ENCODE measurements around the gene CMBL.
A peak's percentile ranks its signal among the peaks of the same experiment; 100 is the strongest.
"Not testable (repeated sequence)": the region's sequence is repeated elsewhere in the genome, so short reads cannot be mapped to it uniquely, and the experiment has no call there.

Gene CMBL

GRCh38 chr5:10285362-10285761, 22.3 kb downstream of the CMBL start:
- not testable (repeated sequence) for DNase-seq (ENCODE audit: low read depth in 3 of 3)

GRCh38 chr5:10283927-10284635, 23.6 kb downstream of the CMBL start:
- DNase-seq (ENCODE audit: low read depth in 3 of 3), result peak; percentile 49 to 78 (median 54)

GRCh38 chr5:10279925-10280720, 27.6 kb downstream of the CMBL start:
- DNase-seq (ENCODE audit: low read depth in 3 of 3), result no peak

- no peak for DNase-seq (ENCODE audit: low read depth in 3 of 3)
Observed at GRCh38 chr5:10279328-10279727, 28.4 kb downstream of the CMBL start.

GRCh38 chr5:10278658-10279279, 28.9 kb downstream of the CMBL start:
- no peak for DNase-seq (ENCODE audit: low read depth in 3 of 3)

DNA sequence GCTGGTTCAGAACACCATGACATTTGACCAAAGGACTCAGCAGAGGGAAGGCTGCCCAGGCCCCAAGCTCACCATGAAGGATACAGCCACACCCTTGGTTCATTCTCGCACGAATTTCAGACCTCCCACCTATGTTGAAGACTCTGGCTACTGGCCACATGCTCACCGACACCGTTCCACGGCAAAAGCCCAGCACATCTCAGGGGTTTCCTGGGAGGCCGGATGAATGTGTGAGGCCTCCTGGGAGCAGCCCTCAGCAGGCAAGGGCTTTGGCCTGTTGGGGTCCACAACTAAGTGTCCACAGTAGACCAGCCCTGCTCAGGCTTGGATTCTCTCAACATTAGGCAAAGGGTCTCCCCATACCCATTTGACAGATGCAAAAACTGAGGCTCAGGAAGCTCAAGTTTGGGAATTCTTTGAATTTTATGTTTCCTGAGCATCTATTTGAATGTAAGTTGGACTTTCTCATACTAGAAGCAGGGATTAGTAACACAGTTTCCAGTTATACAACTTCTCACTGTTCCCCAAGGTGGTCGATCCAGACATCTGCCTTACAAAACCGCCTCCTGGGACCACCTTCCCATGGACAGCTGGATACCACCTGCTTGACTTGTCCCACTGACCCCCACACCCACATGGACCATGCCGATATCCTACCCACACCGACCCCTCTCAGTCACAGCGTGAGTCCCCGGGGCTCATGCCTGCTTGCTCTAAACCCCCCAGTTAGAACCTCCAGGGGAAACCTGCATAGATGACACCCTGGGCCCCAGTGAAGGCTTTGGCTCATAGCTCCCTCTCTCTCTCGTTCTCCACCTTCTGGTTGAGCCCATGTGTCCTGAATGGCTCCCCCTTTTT, 29.7 kb downstream of the CMBL start:
- DNase-seq (ENCODE audit: low read depth in 3 of 3), result no peak

DNA sequence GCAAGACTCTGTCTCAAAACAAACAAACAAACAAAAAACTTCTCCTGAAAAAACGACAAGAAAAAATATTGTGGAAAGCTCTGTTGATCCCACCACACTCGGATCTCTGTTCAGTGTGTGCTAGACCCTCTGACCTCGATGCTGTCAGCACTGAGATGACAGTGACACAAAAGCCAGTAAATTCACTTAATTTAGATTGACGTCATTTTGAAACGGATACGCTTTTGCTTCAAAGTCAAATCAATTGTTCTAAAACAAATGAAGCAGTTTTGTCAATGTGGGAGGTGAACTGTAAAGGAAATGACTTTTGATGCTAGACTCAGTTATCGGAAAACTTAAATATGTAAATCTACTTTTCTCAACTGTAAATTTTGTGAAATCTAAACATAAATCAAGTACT, 31.0 kb downstream of the CMBL start:
- DNase-seq (ENCODE audit: low read depth in 3 of 3), result no peak

GRCh38 chr5:10275991-10276390, 31.7 kb downstream of the CMBL start:
- no peak for DNase-seq (ENCODE audit: low read depth in 3 of 3)

GRCh38 chr5:10275460-10275859, 32.2 kb downstream of the CMBL start:
- no peak for DNase-seq (ENCODE audit: low read depth in 3 of 3)

DNA sequence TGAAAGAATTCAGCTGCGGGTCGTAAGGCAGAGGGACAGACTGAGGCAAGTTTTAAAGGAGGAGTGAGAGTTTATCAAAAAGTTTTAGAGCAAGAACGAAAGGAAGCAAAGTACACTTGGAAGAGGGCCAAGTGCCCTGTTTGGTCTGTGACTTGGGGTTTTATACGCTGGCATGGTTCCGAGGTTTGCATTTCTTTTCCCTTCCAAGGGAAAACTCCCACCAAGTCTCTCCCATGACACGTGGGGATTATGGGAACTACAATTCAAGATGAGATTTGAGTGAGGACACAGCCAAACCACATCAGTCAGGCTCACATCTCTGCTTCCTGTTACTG, 34.9 kb downstream of the CMBL start:
- DNase-seq (ENCODE audit: low read depth in 3 of 3), result not testable (repeated sequence)

- DNase-seq (ENCODE audit: low read depth in 3 of 3), result no peak
Observed at GRCh38 chr5:10272053-10272874, 35.4 kb downstream of the CMBL start.

DNA sequence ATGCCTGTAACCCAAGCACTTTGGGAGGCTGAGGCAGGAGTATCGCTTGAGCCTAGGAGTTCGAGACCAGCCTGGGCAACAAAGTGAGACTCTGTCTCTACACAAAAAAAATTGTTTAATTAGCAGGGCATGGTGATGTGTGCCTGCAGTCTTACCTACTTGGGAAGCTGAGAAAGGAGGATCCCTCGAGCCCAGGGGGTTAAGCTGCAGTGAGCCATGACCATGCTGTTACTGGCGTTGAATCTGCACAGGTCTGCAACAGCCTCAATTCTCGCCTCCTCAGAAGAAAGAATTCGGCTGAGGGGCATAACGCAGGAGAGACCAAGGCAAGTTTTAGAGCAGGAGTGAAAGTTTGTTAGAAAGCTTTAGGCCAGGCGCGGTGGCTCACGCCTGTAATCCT, 39.6 kb downstream of the CMBL start:
- DNase-seq (ENCODE audit: low read depth in 3 of 3), result no peak

GRCh38 chr5:10266839-10267238, 40.9 kb downstream of the CMBL start:
- no peak for DNase-seq (ENCODE audit: low read depth in 3 of 3)

DNA sequence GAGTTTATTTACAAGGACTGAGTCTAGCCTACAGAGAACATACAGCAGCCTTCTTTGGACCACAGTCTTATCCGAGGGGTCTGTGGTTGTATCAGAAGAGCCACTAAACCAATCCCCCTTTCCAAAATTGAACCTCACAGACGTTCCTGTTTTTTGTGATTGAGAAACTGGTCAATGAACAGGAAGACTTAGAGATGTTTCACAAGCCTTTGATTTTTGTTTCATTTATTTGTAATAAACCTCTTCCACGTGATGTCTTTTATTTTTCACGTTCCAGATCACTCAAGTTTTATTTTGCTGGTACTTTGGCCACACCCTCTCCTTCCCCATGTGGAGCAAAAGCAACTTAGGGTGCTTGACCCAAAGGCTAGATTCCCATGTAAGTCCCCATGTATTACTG, 41.6 kb downstream of the CMBL start:
- no peak for DNase-seq (ENCODE audit: low read depth in 3 of 3)

DNA sequence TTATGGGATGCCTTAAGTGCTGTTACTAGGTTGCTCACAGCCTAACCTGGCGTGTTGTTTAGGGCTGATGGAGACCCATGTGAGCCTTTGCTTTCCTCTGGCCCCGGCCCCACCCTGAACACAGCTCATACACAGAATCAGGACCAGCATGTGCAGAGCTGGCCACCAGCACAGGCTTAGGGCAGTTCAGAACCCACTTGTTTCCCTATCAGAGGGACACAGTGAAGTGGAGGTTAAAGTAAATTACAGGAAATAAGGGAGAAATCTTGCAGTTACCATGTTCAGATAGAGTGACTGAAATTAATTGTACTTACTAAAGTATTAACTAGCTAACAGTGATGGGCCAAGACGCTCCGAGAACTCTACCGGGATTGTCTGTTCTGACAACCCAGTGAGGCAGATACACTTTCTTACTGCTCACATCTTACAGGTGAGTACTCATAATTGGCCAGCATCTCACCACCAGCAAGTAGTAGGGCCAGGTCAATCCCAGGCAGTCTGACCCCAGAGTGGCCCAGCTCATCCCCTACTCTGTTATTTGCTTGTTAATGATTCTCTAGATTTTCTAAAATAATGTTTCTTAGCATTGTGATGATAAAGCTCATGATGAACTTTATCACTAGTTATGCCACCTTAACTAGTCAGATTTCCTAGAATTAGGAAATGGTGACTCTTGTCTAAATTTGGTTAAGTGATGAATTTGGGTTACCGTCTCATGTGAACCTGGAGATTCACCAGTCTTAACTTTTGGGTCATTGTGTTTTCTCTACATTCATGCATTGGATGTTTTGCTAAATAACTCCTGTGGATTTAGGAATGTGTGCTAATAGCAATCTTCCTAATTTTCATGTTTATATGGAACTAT, 42.2 kb downstream of the CMBL start:
- DNase-seq (ENCODE audit: low read depth in 3 of 3), result no peak

- no peak for DNase-seq (ENCODE audit: low read depth in 3 of 3)
Observed at GRCh38 chr5:10264604-10265003, 43.1 kb downstream of the CMBL start.

GRCh38 chr5:10262995-10263394, 44.7 kb downstream of the CMBL start:
- DNase-seq (ENCODE audit: low read depth in 3 of 3), result no peak

- no peak for DNase-seq (ENCODE audit: low read depth in 3 of 3)
Observed at GRCh38 chr5:10262121-10262774, 45.5 kb downstream of the CMBL start.

DNA sequence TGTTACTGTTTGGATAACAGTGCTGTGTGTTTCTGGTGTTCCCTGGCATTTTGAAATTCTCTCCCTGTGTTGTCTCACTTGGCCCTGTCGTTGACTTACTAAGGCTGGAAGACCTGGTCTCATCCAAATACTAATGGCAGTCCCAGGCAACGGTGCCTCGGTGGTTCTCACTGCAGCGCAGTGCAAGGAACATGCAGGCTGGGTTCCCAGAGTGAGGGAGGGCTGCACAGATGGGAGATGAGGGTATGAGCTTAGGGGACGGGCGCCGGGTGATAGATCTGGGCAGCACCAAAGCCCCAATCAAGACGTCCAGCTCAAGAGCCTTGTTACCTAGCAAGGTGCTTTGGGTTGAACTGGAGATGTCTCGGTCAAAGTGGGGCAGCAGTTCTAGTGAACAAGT, 46.6 kb downstream of the CMBL start:
- no peak for DNase-seq (ENCODE audit: low read depth in 3 of 3)

- DNase-seq (ENCODE audit: low read depth in 3 of 3), result no peak
Observed at GRCh38 chr5:10259899-10260298, 47.8 kb downstream of the CMBL start.
